Measurements from ENCODE around the gene CD207. TPM values are rescaled to one million over a fixed set of nuclear protein-coding genes. Genes with fewer than 3 reads are reported as not detected.

CD207 gene
- total and polyA plus RNA-seq, 2 experiments from 2014 or later: not detected

GRCh38 chr2:70852824-70853223, 17.2 kb upstream of the CD207 start:
- DNase-seq (ENCODE audit: low spot score): no peak

GRCh38 chr2:70851704-70852103, 16.1 kb upstream of the CD207 start:
- no peak for DNase-seq (ENCODE audit: low spot score)
- Histone ChIP-seq H2AFZ (no peak overlapping the region), H3K36me3 (replicated peaks; ENCODE audit: insufficient read depth, low read depth) (no peaks in the 10 kb centered on the region), H3K79me2 (no peaks in the 10 kb centered on the region), H3K27ac (no peak overlapping the region), H3K27me3 (peaks cover 21% of the 10 kb centered on the region), H4K20me1 (ENCODE audit: insufficient read depth, poor library complexity, severe bottlenecking) (no peaks in the 10 kb centered on the region), H3K9me2 (replicated peaks; ENCODE audit: insufficient read depth) (no peaks in the 10 kb centered on the region), H3K4me2 (no peak overlapping the region), H3K4me3 (no peak overlapping the region), H3K9me3 (ENCODE audit: low read depth) (no peaks in the 10 kb centered on the region), H3K4me1 (ENCODE audit: insufficient read depth) (no peaks in the 10 kb centered on the region)
- TF ChIP-seq EZH2 (IDR thresholded peaks at IDR 0.05; ENCODE audit: borderline replicate concordance) (no peak), EZH2phosphoT487 (IDR thresholded peaks at IDR 0.05; ENCODE audit: low read depth, severe bottlenecking, unreplicated experiment) (no peak), CTCF (IDR thresholded peaks at IDR 0.05; ENCODE audit: poor library complexity) (no peak)
- 72% methylated on average over 4 of the region's 4 CpGs for WGBS (ENCODE audit: low lambda C conversion rate, missing lambda C conversion rate)

More at GRCh38 chr2:70852824-70853223, 17.2 kb upstream of the CD207 start:
- H3K9me3 ChIP-seq (ENCODE audit: low read depth): no peaks in the 10 kb centered on the region
- no peak for TF ChIP-seq CTCF (IDR thresholded peaks at IDR 0.05; ENCODE audit: poor library complexity)
- TF ChIP-seq EZH2phosphoT487 (IDR thresholded peaks at IDR 0.05; ENCODE audit: low read depth, severe bottlenecking, unreplicated experiment): no peak
- TF ChIP-seq EZH2 (IDR thresholded peaks at IDR 0.05; ENCODE audit: borderline replicate concordance): no peak
- H3K4me2 ChIP-seq: no peak overlapping the region
- no peaks in the 10 kb centered on the region for H4K20me1 ChIP-seq (ENCODE audit: insufficient read depth, poor library complexity, severe bottlenecking)
- no peak overlapping the region for H3K4me3 ChIP-seq
- H3K79me2 ChIP-seq: no peaks in the 10 kb centered on the region
- whole genome bisulfite sequencing (ENCODE audit: low lambda C conversion rate, missing lambda C conversion rate): 94% methylated on average over 1 of the region's 1 CpG
- H2AFZ ChIP-seq: no peak overlapping the region
- H3K9me2 ChIP-seq (replicated peaks; ENCODE audit: insufficient read depth): no peaks in the 10 kb centered on the region
- H3K27ac ChIP-seq: no peak overlapping the region
- H3K27me3 ChIP-seq: peaks cover 22% of the 10 kb centered on the region
- no peaks in the 10 kb centered on the region for H3K4me1 ChIP-seq (ENCODE audit: insufficient read depth)
- no peaks in the 10 kb centered on the region for H3K36me3 ChIP-seq (replicated peaks; ENCODE audit: insufficient read depth, low read depth)

- H3K9me3 ChIP-seq (ENCODE audit: low read depth): no peaks in the 10 kb centered on the region
- no peak for DNase-seq (ENCODE audit: low spot score)
- TF ChIP-seq EZH2 (IDR thresholded peaks at IDR 0.05; ENCODE audit: borderline replicate concordance) (no peak), EZH2phosphoT487 (IDR thresholded peaks at IDR 0.05; ENCODE audit: low read depth, severe bottlenecking, unreplicated experiment) (no peak)
- H2AFZ ChIP-seq: no peak overlapping the region
- no peaks in the 10 kb centered on the region for H3K36me3 ChIP-seq (replicated peaks; ENCODE audit: insufficient read depth, low read depth)
- no peak overlapping the region for H3K4me3 ChIP-seq
- H3K27me3 ChIP-seq: peaks cover 16% of the 10 kb centered on the region
- 62% methylated on average over 2 of the region's 2 CpGs for WGBS (ENCODE audit: low lambda C conversion rate, missing lambda C conversion rate)
- H3K9me2 ChIP-seq (replicated peaks; ENCODE audit: insufficient read depth): no peaks in the 10 kb centered on the region
- no peak overlapping the region for H3K27ac ChIP-seq
- H3K4me1 ChIP-seq (ENCODE audit: insufficient read depth): no peaks in the 10 kb centered on the region
- no peaks in the 10 kb centered on the region for H3K79me2 ChIP-seq
- H3K4me2 ChIP-seq: no peak overlapping the region
- no peaks in the 10 kb centered on the region for H4K20me1 ChIP-seq (ENCODE audit: insufficient read depth, poor library complexity, severe bottlenecking)
These were observed 15.3 kb upstream of the CD207 start for GRCh38 chr2:70850925-70851324.

GRCh38 chr2:70842401-70842800, 6.8 kb upstream of the CD207 start:
- Histone ChIP-seq H3K9me3 (ENCODE audit: low read depth) (no peaks in the 10 kb centered on the region), H3K4me2 (no peak overlapping the region), H3K27ac (no peak overlapping the region), H3K9me2 (replicated peaks; ENCODE audit: insufficient read depth) (no peaks in the 10 kb centered on the region), H3K4me3 (no peak overlapping the region), H2AFZ (no peak overlapping the region), H3K79me2 (no peaks in the 10 kb centered on the region), H3K36me3 (replicated peaks; ENCODE audit: insufficient read depth, low read depth) (no peaks in the 10 kb centered on the region), H3K27me3 (peaks cover 14% of the 10 kb centered on the region), H4K20me1 (ENCODE audit: insufficient read depth, poor library complexity, severe bottlenecking) (no peaks in the 10 kb centered on the region), H3K4me1 (ENCODE audit: insufficient read depth) (no peaks in the 10 kb centered on the region)
- 80% methylated on average over 7 of the region's 7 CpGs for WGBS (ENCODE audit: low lambda C conversion rate, missing lambda C conversion rate)
- TF ChIP-seq EZH2 (IDR thresholded peaks at IDR 0.05; ENCODE audit: borderline replicate concordance) (no peak), CTCF (IDR thresholded peaks at IDR 0.05; ENCODE audit: poor library complexity) (no peak), EZH2phosphoT487 (IDR thresholded peaks at IDR 0.05; ENCODE audit: low read depth, severe bottlenecking, unreplicated experiment) (no peak)
- DNase-seq (ENCODE audit: low spot score): no peak
